Embryonic facial prominence (tissue), 1 donor: ENCODE data around the gene POP4.

Experiments
- DNase-seq: peaks from one replicate; pipeline ENCODE4 v3.0.0-alpha.2; 2016; ENCODE audit errors: extremely low spot score

POP4 gene

GRCh38 chr19:29662278-29662603, 56.2 kb downstream of the POP4 start:
- DNase-seq: no peak

- DNase-seq: no peak
These were observed 56.7 kb downstream of the POP4 start for GRCh38 chr19:29662604-29663404.

DNA sequence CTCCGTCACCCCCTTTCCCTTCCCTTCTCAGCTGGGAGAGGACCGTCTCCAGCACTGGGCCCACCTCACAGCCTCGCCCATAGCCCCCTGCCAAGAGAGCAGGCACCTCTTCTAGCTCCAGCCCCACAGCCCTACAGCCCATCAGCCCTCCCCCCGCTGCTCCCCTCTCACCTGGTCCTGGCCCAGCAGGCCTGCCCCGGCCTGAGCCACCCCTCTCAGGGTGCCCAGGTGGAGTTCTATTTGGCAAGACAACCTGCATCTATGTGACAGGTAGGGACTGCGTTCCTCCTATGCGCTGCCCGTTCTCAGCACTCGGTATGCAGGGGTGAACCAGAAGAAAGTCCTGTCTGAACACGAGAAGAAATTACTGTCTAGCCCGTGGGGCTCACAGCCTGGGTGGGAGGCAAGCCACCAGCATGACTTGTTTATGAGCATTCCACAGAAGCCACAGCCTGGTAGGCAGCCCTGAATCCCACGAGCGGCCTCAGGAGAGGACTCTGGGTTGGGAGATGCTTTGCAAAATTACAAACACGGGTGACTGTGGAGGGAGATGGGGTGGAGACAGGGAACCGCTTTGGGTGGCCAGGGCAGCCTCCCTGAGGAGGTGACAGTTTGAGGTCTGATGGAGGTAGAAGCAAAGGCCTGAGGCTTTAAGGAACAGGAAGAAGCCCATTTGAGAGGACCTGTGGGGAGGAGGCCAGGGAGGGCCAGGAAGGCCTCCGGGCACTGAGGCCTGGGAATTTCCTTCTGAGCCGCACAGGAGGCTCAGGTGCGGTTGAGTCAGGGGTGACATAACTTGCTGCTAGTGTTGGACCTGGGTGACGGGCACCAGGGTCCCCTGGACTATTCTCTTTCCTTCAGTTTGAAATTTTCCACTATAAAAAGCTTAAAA, 58.0 kb downstream of the POP4 start:
- no peak for DNase-seq

- no peak for DNase-seq
These were observed 58.7 kb downstream of the POP4 start for GRCh38 chr19:29664753-29665214.

GRCh38 chr19:29665215-29665825, 59.2 kb downstream of the POP4 start, which contains the start of gene PLEKHF1:
Gene PLEKHF1, plus strand, starts transcription at chr19:29665461. Its CDS starts 8,379 bp downstream, at chr19:29673840.
- DNase-seq: no peak

DNA sequence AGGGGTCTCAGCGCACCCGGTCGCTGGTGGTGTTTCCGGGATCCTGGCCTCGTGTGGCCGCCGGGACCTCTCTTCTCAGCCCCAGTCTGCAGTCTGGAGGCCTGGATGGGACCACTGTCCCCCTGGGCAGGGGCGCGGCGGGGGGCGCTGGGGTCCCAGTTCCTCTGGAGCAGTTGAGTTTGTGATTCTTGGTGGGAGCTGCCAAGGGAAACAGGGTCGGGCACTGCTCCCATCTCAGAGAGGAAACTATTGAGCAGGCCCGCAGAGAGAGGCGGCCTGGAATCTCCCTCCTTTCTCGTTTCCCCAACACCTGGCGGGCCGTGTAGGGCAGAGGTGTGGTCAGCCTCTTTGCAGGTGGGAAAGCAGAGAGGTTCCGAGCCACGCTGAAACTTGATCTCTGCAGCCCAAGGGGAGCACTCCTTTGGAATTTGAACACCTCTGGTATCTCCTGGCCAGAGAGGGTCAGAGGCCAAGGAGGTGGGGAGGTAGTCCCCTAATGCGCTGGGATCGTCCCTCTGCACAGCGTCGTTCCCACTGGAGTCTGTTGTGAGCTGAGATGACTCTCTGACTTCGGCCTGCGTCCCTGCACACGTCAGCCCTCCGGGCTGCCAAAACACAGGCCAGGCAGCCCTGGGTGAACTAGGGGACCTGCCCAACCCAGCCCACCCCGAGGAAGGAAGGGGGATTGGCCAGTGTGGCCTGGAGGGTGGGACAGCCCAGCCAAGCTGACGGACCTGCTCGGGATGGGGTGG, 59.9 kb downstream of the POP4 start:
- DNase-seq: no peak
